ENCODE results near the gene TAGLN.

TAGLN gene

DNA sequence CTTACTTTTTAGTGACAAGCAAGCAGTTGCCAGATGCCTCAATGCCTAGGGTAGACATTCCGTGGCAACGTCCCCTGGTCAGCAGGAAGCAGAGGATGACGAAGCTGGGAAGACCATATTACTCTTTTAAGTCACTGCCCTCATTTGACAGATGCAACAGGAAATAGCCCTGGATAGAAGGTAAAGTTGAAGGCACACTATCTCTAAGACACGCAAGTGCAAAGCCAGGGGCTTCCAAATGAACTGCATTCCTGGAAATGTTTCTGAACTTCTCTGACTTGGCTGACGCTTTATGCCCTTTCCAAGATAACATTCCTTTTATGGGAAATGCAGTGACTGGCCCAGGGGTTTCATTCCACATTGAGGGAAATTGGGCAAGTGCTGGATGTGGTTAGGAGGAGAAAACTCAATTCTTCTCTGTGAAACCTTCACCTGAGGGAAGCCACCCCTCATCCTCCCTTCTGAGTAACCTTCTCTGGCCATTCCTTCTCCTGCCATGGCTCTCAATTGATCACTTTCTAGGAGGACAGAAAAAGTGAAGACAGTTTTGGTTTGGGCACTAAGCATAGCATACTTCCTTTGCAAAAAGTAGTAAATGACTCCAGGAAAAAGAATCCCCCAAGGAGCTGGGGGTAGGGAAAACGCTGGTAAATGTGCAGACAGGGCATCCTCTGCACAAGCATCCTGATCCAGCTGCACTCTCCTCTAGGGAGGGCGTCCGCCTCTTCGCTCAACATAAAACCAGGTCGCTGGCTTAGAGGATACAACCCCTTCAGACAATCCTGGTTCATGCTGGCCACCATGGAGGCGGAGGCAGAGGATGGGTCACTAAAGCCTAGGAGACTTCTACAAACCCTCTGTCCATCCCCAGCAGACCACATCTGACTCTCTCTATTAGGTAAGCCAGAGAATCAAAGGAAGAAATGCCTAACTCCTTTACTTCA lies 18.2 kb downstream of the TAGLN start:
- no peak for DNase-seq

DNA sequence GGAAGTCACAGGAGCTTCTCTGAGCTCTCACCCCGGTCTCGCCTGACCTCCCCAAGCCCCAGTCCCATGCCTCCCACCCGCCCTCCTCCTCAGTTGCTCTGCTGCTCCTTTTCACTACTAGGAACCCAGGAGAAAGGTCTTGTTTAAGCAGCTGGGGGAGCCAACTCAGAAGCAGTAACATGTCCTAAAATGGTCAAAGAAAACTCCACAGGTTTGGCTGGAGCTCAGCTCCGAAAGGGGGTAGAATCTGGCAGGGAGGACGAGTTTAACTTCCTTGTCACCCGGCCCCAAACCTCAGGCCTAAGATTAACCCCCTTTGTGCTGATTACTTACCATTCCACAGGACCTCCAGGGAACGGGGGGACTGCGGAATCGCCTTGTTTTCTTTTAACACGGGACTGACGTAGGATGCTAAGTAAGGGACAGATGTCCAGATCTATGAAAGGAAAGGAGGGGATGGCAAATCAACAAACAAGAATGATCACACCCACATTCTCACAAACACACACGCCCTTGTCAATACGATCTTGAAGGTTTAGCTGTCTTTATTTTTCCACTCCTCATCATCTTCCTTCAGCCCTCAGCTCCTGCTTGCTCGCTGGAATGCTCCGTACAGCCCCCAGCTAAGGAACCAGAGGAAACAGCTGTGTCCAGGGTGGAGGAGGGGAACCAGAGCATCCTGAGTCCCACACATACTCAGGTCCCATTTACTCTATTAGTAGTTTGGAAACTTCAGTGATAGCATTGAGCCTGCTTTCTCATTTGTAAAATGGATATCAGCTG lies 19.2 kb downstream of the TAGLN start:
- DNase-seq, result no peak

DNA sequence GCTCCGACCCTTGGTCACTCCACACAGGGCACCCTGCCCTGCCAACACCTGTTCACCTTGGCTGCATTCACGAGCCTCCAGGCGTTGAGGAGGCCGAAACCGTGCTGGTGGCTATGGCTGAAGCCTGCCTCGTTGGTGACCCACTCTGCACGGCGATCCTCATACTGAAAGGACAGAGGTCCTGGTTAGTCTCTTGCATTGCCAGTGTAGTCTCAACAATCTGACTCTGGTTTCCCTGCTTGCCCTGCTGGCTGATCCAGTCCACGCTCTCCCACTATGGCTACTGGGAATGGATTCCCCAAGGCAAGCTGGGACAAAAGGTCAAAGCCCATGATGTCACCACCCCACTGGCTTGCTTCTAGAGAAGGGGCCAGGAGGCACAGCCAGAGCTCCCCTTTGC lies 19.8 kb downstream of the TAGLN start:
- no peak for DNase-seq

DNA sequence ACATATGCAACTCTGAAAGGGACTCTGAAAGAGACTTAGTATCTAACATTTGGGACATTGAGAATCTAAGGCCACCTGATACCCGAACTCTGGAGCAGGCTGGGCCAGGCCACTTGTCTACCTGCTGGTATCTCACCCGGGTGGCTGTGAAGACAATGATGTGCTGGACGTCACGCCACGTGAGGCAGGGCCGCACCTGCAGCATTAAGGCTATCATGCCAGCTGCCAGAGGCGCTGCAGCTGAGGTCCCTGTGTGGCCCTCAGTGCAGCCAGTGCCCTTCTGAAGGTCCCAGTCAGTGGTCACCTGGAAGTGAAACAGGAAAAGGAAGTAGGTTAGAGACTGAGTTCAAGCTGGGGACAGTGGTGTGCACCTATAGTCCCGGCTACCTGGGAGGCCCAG lies 20.3 kb downstream of the TAGLN start:
- no peak for DNase-seq

DNA sequence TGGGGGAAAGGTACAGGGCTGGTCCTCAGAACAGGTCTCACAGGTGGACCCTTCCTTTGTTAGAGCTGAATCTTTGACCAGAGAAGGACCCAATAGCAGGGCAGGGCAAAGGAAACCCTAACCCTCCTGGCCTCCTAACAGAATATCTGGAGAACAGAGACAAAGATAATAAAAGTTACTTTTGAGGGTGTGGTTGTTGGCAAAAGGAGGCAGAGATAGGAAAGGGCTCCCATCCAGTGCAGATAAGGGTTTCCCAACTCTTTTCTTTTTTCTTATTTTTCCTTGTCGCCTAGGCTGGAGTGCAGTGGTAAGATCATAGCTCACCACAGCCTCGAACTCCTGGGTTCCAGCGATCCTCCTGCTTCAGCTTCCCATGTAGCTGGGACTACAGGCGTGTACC lies 20.8 kb downstream of the TAGLN start:
- DNase-seq, result no peak

DNA sequence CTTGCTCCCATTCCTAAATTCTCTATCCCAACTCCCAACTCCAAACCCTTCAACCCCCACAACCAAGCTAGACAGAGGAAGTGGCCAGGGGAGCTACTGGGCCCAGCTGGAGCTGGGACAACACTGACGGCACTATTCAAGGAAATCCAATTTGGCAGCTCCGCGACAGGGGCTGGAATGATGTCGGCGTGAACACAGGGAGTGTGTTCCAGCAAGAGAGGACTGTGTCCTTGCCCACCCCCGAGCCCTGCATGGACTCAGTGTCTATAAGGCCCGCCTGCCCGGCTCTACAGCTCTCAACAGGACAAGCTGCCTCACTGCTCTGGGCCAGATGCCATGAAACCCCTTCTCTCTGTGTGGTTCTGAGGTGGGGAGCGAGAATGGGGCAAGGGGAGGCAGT lies 21.4 kb downstream of the TAGLN start:
- DNase-seq, result no peak

DNA sequence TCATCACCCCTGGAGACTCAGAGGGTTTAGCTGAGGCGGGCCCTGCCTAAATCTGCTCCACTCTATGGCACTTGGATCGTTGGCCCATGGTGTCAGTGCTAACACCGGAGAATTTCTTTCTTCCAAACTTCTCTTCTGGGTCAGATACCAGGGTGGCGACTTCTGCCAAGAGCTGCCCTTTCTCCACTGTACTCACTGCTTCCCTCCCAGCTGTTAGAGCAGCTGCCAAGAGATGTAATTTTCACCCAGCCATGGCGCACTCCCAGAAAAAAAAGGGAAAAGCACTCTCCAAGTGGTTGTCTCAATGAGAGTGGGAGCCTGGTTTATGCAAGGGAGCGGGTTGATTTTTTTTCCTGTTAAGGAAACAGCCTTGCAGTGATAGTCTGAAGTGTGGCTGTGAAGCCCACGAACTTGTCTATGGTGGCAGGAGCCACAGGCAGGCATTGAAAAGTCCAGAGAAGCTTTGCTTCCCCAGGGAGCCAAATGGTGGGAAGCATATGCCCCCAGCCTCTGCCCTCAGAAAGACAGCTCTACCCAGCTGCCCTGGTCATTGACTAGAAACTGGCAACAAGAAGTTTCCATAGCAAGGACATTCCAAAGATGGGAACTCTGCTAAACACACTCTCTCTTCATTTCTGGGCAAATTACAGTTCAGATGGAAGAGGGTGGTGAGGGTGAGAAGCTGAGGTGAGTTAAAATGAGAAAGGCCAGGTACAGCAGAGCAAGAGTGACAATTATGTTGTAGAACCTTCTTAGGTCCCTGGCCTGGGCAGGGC lies 22.0 kb downstream of the TAGLN start:
- DNase-seq, result no peak

DNA sequence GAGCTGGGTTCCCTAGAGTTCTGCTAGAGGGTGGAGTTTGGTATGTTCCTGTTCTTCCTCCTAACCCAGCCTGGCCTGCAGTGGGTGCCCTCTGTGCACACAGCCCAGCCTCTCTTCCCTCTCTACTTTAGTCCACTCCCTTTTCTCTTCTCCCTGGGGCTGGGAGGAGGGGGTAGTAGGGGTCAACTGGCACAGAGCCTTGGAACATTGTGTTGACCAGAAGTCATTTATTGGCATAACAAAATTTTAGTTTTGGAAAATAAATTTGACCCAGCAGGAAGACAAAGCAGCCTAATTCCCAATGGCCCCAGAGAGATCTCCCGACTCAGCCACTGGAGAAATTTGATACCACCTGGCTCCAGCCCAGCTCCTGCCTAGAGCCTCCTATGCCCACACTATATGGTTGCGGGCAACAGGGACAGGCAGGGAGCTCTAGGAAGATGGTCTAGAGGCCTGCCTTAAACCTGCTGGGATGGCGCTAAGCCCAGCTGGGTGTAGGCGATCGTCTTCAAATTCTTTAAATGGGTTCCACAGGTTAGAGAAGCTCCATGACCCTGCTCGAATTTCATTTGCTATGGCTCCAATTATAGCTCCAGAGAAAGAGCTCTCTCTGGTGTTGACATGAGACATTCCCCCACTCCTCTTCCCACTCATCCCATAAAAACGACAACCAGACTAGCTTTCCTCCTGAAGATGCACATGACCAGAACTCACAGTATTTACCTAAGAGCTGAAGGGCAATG lies 22.8 kb downstream of the TAGLN start:
- DNase-seq, result no peak

DNA sequence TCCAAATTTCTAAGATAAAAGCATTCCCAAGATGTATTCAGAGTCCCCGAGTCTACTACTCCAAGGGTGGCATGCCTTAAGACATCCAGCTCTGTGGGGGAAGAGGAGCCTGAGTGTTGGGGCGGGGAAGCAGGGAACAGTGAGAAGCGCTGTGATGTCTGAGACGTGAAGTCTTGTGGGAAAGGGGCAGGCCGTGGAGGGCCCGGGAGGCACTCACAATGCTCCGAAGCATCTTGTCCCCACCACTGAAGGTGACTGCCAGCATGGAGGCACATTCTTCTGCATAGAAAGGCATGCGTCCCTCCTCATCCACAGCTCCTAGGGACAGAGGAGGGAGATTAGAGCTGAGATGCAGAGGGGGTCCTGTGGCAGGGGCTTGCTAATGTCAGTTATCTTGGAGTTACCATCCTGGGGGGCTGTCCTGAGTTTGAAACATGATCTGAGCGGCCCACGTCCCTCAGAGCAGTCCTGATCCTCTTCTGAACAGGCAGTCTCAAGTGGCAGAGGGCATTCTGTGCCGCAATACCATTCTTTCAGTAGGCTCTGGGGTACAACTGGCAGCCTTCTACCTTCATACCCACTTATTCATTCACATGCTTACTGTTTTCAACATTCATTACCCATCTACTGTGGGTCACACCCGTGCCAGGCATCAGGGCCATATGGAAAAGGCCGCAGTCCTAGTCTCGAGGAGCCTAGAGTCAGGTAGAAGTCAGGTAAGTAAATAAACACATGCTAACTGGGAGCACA lies 24.0 kb downstream of the TAGLN start:
- no peak for DNase-seq

DNA sequence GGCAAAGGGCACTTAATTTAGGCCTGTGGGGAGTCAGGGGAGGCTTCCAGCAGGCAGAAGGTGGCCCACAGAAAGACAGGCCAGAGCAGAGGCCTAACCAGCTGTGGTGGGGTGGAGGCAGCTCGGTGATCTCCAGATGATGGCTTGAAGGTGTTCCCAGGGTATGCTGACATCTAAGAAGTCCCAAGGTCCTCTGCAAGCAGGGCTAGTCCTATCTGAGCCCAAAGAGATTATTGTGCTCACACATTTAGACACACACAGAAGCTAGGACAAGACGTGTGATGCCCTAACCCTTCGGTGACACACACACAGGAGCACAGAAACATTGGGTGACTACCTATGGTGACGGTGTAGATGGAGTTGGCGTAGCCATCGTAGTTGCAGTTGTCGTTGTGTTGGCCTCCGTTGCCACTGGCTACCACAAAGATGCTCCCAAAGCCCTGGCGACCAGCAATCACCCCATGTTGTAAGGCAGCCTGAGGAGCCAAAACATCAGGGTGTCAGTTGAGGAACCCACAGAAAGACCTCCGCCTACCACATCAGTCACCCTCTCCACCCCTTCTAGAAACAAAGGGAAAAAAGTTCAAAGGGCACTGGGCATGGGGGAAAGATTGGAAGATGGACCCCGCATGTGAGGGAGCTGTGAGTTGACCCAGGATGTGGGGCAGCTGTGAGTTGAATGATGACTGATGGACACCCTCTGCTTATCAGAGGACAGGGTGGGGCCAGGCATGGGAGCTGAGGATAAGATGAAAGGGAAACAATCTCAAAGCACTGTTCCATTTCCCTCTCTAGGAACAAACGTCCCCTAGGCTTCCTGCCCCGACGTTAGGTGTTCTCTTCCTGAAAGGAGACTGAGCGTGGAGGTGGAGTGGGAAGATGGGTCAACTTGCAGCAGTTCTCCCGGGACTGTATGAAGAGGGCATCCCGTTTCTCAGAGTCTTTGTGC lies 24.8 kb downstream of the TAGLN start:
- no peak for DNase-seq

DNA sequence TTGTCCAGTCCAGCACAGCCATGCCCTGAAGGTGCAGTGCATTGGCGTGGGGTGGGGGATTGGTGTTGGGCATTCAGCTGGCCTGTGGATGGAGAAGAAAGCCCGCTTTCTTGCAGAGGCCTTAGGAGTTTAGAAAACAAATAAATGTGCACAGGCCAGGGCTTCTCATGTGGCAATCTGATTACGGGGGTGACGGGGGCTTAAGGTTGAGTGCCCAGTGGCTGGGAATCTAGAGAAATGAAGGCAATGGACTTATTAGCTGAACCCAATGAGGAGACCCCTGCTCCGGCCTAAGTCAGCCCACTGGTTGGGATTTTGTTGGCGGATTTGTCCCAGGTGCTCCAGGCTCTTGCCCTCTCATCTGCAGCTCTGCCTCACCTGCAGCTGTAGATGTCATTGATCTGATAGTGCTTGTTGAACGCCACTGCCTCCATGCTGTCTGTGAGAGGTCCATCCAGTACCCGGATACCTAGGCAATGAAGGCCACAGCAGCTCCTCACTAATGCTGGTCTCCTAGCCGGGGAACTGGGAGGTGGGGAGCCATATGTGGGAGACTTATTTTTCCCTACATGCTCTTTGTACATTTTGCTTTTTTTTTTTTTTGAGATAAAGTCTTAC lies 26.5 kb downstream of the TAGLN start:
- no peak for DNase-seq

DNA sequence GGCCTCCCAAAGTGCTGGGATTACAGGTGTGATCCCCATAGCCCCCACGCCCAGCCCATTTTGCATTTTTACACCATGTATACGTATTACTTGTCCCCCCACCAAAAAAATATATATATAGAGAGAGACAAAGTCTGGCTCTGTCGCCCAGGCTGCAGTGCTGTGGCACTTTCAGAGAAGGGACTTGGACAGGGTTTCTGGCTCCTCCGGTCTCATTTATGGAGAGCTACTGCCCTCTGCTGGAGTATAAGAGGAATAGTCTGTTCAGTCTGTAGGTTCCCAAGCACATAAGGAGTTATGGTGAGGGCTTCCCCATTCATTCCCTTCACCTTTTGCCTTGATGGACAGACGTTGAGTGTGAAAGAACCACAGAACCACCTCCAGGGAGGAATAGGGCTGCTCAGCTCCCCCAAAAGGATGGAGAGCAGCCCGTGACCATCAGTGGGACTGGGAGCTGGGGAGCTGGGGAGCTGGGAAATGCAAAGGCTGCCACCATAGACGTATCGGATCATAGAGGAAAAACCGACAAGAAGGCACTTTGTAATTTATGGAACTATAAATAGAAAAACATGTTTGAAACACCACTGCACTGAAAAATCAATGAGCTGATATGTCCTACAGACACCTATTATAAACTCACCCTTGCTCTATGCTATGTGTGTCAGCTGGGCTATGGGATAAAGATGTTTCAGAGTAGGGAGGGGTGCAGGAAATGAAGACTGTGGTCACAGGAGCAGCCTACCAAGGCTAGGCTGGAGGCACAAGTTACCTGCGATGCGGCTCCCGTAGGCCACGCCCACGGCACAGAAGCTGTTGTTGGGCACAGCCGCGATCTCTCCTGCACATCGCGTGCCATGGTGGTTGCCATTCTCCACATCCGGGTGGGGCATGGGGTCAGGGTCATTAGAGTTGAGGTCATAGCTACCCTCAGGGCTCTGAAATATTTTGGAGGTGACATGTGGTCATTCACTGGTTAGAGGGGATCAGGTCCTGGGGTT lies 27.5 kb downstream of the TAGLN start:
- DNase-seq, result peak; percentile 81

DNA sequence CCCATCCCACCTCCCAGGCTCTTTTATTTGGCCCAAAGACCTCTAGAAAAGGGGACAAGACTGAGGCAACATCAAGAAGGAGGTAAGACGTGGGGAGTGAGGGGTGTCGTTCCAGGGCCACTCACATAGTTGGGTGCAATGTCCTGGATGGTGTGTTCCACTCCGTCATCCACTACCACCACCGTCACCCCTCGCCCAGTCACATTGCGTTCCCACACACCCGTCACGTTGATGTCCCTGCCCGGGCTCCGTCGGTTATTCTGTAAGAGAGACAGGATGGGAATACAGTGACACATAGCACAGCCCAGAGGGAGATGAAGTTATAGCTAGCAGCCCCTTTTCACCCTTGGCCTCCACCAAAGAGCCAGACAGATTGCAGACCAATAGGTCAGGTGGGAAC lies 28.9 kb downstream of the TAGLN start:
- DNase-seq, result no peak

DNA sequence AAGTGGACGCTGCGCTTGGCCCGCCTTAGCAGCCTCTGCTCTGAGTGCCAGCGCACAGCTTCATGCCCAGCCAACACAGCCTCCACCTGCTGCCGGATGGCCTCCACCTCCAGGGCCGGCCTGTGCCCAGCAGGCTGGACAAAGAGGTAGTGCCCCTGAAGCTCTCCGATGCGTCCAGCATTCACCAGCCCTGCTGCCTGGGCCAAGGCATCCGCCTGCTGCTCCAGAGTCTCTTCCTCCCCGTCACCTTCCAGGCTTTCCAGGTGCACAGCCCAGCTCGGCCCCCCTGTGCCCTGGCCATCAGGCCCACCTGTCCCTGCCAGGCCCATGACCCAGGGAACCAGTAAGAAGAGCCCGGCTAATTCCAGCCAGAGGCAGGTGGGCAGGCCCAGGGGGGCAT lies 30.2 kb downstream of the TAGLN start:
- DNase-seq, result no peak

DNA sequence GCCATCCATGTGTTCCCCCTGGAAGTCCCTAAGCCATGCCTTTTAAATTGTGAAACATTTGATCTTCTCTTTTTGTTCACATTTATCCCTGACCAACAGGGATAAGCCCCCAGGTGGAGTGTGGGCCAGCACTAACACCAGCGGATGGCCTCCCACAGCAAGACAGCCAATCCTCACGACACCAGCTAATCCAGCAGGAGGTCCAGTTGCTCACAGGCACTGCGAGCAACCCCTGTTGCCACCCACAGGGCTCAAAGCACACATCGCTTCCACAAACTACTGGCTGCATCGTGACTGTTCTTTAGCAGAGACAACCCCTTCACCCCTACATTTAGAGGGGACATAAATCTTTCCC lies 30.7 kb downstream of the TAGLN start:
- DNase-seq, result no peak

DNA sequence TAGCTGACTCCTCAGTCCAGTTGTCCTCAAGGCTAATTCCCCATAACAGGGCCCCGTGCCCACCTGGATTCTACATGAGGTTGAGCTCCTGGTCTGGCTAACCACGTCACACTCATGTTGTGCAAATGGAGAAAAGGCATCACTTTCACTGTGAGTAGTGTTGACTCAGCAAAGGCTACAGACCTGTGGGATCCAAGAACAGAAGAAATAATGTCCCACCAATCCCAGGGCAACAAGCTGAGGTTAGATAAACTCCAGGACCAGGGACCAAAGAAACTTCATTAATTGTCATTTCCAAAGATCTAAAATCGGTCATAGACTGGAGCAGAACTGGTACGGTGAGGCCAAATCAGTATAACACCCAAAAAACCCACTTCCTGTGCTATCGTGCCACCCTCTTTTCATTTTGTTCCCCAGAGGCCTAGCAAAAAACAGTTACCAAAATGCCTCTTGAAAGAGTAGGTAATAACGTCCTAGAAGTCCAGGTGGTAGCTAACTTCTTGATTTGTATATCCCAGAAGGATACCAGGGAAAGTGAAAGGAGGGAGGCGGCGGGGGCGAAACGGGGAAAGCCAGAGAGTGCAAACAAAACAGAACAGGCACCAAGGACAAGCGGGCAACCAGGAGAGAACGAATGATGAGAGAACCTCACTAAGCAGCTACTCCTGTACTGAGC lies 31.3 kb downstream of the TAGLN start:
- peak; percentile 68 for DNase-seq

DNA sequence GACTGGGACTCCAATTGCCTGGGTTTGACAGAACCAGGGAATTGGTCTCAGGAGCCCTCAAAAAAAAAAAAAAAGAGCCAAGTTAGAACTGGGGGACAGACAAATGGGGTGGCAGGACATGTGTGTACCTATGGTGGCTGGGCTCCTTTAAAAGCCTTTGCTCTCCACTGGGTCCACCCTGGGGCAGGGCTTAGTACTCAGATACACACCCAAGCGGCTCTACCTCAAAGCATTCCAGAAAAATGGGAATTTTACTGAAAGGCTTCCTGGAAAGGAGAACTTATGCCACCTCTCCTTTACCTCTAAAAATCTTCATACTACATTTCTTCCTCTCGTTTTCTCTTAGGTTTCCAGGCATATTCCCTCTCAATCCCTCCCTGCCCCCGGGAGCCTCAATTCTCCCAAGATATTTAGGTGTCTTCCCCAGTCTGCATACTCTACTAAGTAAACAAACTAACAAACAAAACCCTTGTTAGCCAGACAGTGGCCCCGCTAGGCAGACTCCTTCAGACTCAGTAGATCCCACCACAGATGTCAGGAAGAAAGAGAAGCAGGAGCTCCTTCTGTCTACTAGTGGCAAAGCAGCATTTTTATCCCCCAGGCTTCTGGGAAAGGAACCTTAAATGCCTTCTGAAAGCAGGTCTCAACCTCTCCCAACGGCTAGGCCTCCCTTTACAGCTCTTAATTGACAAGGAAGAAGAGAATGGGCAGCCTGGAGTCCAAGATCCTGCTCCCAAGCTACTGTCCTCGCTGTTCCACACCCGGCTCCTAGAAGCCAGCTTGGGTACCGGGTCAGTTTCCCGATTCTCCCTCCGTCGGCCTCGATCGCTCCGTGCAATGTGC lies 32.0 kb downstream of the TAGLN start:
- DNase-seq, result peak; percentile 3

DNA sequence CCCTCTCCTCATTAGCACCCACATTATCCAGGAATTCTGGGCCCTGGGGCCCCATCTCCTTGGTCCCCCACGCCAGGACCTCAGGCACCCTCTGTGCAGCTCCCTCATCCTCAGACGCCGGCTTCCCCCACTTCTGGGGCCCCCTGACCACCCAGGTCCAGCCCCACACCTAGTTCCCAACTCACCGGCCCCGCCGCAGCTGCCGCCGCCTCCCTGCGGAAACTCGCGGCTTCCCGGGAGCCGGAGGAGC lies 32.6 kb downstream of the TAGLN start, which contains the start of gene PCSK7:
PCSK7 (minus strand) TSS at position 232 of the 250 bp plus-strand sequence. CDS start 2,229 bp downstream, outside the sequence.
- no peak for DNase-seq
